HepG2 (cell line): ENCODE results near the gene LTC4S. TPM values are rescaled to one million over a fixed set of nuclear protein-coding genes. Genes with fewer than 3 reads are reported as not detected.

Source experiments
- ATF3 ChIP-seq: sonication (generic); formaldehyde crosslinking; IDR thresholded peaks from 2 replicates; pipeline ENCODE4 v1.4.0; 2020; ENCODE audit warnings: missing genetic modification reagents
- ATF7-NPFF ChIP-seq: sonication (generic); formaldehyde crosslinking; IDR thresholded peaks from 2 replicates; pipeline ENCODE4 v1.8.1; 2023; ENCODE audit warnings: mild to moderate bottlenecking, low read depth, missing genetic modification reagents, moderate library complexity
- CENPT ChIP-seq: sonication (generic); formaldehyde crosslinking; IDR thresholded peaks from 2 replicates; pipeline ENCODE4 v1.8.0; 2022; ENCODE audit warnings: low read depth, mild to moderate bottlenecking, moderate library complexity, missing genetic modification reagents
- DNMT1 ChIP-seq: sonication (generic); formaldehyde crosslinking; IDR thresholded peaks from 2 replicates; pipeline ENCODE4 v1.5.1; 2020; ENCODE audit warnings: mild to moderate bottlenecking, missing genetic modification reagents
- HMG20A ChIP-seq: IDR thresholded peaks from 2 replicates; pipeline ENCODE4 v1.6.1; 2016; ENCODE audit warnings: borderline replicate concordance
- HNRNPK ChIP-seq: fragments of 200-400 bp; formaldehyde crosslinking; IDR thresholded peaks from 2 replicates; pipeline ENCODE4 v1.6.1; 2018; ENCODE audit warnings: low read length, low read depth, moderate library complexity, mild to moderate bottlenecking; ENCODE audit not compliant: poor library complexity, severe bottlenecking
- IRF1 ChIP-seq: sonication (generic); formaldehyde crosslinking; IDR thresholded peaks from 2 replicates; pipeline ENCODE4 v1.4.0; 2020; ENCODE audit warnings: low read depth, mild to moderate bottlenecking, missing genetic modification reagents
- KLF16 ChIP-seq, 2 experiments: sonication (generic) in 1 of 2; formaldehyde crosslinking in 1 of 2; IDR thresholded peaks; 2 replicates each; pipeline versions ENCODE4 v1.6.1 to v1.8.0; 2016 to 2023; ENCODE audit warnings: missing genetic modification reagents in 2 of 2, missing compliant biosample characterization in 1 of 2
- LRRFIP1 ChIP-seq: sonication (generic); formaldehyde crosslinking; conservative IDR thresholded peaks from 2 replicates; pipeline ENCODE4 v1.4.0; 2020; ENCODE audit warnings: missing genetic modification reagents
- MLLT10 ChIP-seq: sonication (generic); formaldehyde crosslinking; IDR thresholded peaks from 2 replicates; pipeline ENCODE4 v1.4.0; 2020; ENCODE audit warnings: missing genetic modification reagents
- RBFOX2 ChIP-seq: fragments of 200-400 bp; formaldehyde crosslinking; IDR thresholded peaks from 2 replicates; pipeline ENCODE4 v1.6.1; 2017; ENCODE audit warnings: low read depth, mild to moderate bottlenecking, low read length
- REL ChIP-seq: sonication (generic); formaldehyde crosslinking; conservative IDR thresholded peaks from 2 replicates; pipeline ENCODE4 v1.8.0; 2022; ENCODE audit warnings: mild to moderate bottlenecking, missing genetic modification reagents, moderate library complexity
- TFAP4 ChIP-seq: sonication (generic); IDR thresholded peaks from 2 replicates; pipeline ENCODE4 v1.6.1; 2016; ENCODE audit warnings: low read depth, borderline replicate concordance
- ZBTB14 ChIP-seq: sonication (generic); formaldehyde crosslinking; IDR thresholded peaks from 2 replicates; pipeline ENCODE4 v1.4.0; 2020; ENCODE audit warnings: missing genetic modification reagents
- ZNF101 ChIP-seq: sonication (generic); formaldehyde crosslinking; IDR thresholded peaks from 2 replicates; pipeline ENCODE4 v1.4.0; 2020; ENCODE audit warnings: mild to moderate bottlenecking, low read depth, missing genetic modification reagents, borderline replicate concordance
- ZNF136 ChIP-seq: sonication (generic); formaldehyde crosslinking; IDR thresholded peaks from 2 replicates; pipeline ENCODE4 v1.8.1; 2022; ENCODE audit warnings: low read depth, mild to moderate bottlenecking, moderate library complexity, missing genetic modification reagents
- ZNF33B ChIP-seq: sonication (generic); formaldehyde crosslinking; IDR thresholded peaks from 2 replicates; pipeline ENCODE4 v1.5.1; 2020; ENCODE audit warnings: mild to moderate bottlenecking, missing genetic modification reagents
- ZNF446 ChIP-seq: sonication (generic); formaldehyde crosslinking; IDR thresholded peaks from 2 replicates; pipeline ENCODE4 v1.5.0; 2020; ENCODE audit warnings: mild to moderate bottlenecking, missing genetic modification reagents
- ZNF691 ChIP-seq: sonication (generic); formaldehyde crosslinking; IDR thresholded peaks from 2 replicates; pipeline ENCODE4 v1.4.0; 2020; ENCODE audit warnings: missing genetic modification reagents, low read depth, mild to moderate bottlenecking, borderline replicate concordance
- ZNF740 ChIP-seq: sonication (generic); formaldehyde crosslinking; IDR thresholded peaks from 2 replicates; pipeline ENCODE4 v1.4.0; 2020; ENCODE audit warnings: missing genetic modification reagents
- ZSCAN9 ChIP-seq: IDR thresholded peaks from 2 replicates; pipeline ENCODE4 v1.6.1; 2016; ENCODE audit warnings: borderline replicate concordance
- polyA plus RNA-seq, 8 experiments: library from polyadenylated mRNA; depleted of rRNA in 3 of 8; stranded (reverse) in 7 of 8; unstranded in 1 of 8; fragments of >200 nt; fragmentation: Illumina TruSeq in 4 of 8; extraction: Trizol in 4 of 8; gene quantifications; 2 replicates each; pipeline versions ENCODE4 v1.2.1 to v1.2.3, GENCODE V29; 2011 to 2016; ENCODE audit warnings: low read depth in 4 of 8, missing spikeins in 1 of 8, mixed read lengths in 1 of 8; ENCODE audit not compliant: insufficient read depth in 1 of 8
- total RNA-seq, 5 experiments: library from RNA; depleted of rRNA; stranded (reverse); fragments of >200 nt; fragmentation: Illumina TruSeq; extraction: Trizol; gene quantifications; 2 replicates each; pipeline ENCODE4 v1.2.3, GENCODE V29; 2016; ENCODE audit warnings: low read depth in 1 of 5

Gene LTC4S
- total and polyA plus RNA-seq, 2 of the 13 experiments (the other 11 are each of a cell fraction or from before 2014, with no cell fraction given) = 0.35 TPM; not detected in 1

DNA sequence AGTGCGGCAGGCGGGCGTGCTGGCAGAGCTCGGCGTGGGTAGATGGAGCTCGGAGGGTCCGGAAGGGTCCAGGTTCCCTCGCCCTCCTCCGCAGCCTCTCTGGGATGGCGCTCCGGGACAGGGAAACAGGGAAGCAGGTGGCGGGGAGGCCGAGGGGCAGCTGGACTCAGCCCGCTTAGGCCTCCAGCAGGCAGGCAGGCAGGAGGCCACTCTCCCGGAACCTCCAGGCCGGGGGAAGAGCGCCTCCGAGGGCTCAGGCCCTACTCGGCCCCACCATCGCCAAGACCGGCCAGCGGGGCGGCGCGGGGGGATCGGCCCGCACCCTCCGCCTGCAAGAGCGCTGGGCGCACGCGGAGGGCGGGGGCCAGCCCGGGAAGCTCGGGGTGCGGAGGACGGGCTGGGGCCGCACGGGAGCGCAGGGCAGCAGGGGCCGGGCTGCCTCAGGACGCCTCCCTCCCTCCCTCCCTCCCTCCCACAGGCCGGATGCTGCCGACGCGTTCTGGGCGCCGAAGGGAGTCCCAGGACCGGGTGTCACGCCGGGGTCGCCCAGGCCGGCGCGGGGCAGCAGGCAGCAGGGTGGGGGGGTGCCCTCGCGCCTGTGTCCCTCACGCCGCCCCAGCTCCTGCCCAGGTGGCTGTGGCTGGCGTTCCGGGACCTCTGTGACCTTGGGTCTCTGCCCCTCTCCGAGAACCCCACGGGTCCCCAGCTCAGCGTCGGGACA is 11.9 kb downstream of the LTC4S start (continued):
- TF ChIP-seq ZBTB14 (CRISPR knock-in tag) = no peak
- no peak for TF ChIP-seq HMG20A
- peak; percentile 65; the same call in 1 of the 2 replicates for TF ChIP-seq ZNF691 (CRISPR knock-in tag)
- peak; percentile 37; the same call in 1 of the 2 replicates for TF ChIP-seq ATF7-NPFF (CRISPR knock-in tag)
- TF ChIP-seq RBFOX2 = peak; percentile 59
- TF ChIP-seq ZNF740 (CRISPR knock-in tag) = peak; percentile 85
- 0 out of 2 replicates have a peak, but pooled peaks have one; percentile 64 for TF ChIP-seq REL (CRISPR knock-in tag)
- TF ChIP-seq TFAP4 = no peak
- no peak for TF ChIP-seq ATF3
- 0 out of 2 replicates have a peak, but pooled peaks have one; percentile 35 for TF ChIP-seq IRF1 (CRISPR knock-in tag)
- 0 out of 2 replicates have a peak, but pooled peaks have one; percentile 58 for TF ChIP-seq ZNF101
- 0 out of 2 replicates have a peak, but pooled peaks have one; percentile 67 for TF ChIP-seq CENPT
- TF ChIP-seq LRRFIP1 = no peak
- 0 out of 2 replicates have a peak, but pooled peaks have one; percentile 75 for TF ChIP-seq ZNF446
- TF ChIP-seq ZNF33B (CRISPR knock-in tag) = no peak
- TF ChIP-seq ZSCAN9 (CRISPR knock-in tag) = no peak
- TF ChIP-seq ZNF136 (CRISPR knock-in tag) = no peak
- TF ChIP-seq MLLT10 = no peak
- TF ChIP-seq DNMT1 (CRISPR knock-in tag) = no peak
- 0 out of 4 replicates have a peak, but pooled peaks of 1 of the 2 experiments have one; percentile 47 for TF ChIP-seq KLF16 (CRISPR knock-in tag; IDR thresholded peaks at IDR 0.05)
- TF ChIP-seq HNRNPK = peak; percentile 17
